GM18951 (cell line): ENCODE measurements around the gene ODC1.
"Not testable (repeated sequence)": the region's sequence is repeated elsewhere in the genome, so short reads cannot be mapped to it uniquely, and the experiment has no call there.

Experiments used
- POLR2A ChIP-seq: IDR thresholded peaks from 4 replicates; pipeline ENCODE4 v1.6.1; 2011; ENCODE audit warnings: mild to moderate bottlenecking; ENCODE audit not compliant: insufficient read length, insufficient read depth; ENCODE audit errors: extremely low read depth
- in situ Hi-C: fragments of 300-500 bp; cut with MboI; formaldehyde crosslinking; loops from one replicate; pipeline ENCODE4 v1.12.0; 2022; ENCODE audit warnings: low sequenced_read_pairs, mixed read lengths, inconsistent platforms; ENCODE audit not compliant: unreplicated experiment

ODC1 gene

DNA sequence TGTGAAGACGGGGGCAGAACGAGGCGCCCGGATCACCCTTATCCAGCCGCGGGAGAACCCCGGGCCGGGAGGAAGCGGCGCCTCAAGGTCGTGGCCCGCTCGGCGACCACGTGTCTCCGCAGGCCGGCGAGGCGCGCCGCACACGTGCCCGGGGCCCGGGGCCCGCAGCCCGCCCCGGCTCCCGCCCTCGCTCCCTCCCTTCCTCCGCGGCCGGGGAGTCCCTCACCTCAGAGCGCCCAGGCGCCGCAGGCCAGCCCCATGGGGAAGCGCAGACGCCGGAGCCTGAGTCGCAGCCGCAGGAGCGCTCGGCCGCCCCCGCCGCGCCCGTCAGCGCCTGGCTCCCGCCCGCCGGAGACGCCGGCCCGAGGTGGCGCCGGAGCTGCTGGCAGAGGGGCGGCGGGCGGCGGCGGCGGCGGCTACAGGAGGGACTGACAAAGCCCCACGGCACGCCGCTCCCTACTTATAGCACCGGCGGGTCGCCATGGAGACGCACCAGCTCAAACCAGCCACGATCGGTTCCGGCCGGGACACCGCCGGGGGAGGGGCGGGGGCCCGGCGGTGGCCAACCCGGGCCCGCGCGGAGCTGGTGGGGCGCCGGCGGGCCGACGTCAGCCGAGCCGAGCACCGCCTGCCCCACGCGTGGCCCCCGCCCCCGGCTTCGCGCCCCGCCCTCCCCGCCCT, at the start of gene ODC1:
TSS of gene ODC1 (minus strand) at position 433 of the 681 bp plus-strand sequence. CDS start 3,295 bp downstream, outside the sequence.
- in situ Hi-C loops = loop anchor here (10.0 to 25.0 kb wide), 2 partner anchors 217 to 636 kb away; no protein-coding TSS in a partner anchor
- peak; percentile 98 for TF ChIP-seq POLR2A

GRCh38 chr2:10497797-10498251, 49.7 kb upstream of the ODC1 start:
- in situ Hi-C loops = no loop called here
- no peak for TF ChIP-seq POLR2A

- TF ChIP-seq POLR2A = no peak
- in situ Hi-C loops = no loop called here
Measured at GRCh38 chr2:10495988-10496313, 47.8 kb upstream of the ODC1 start.

GRCh38 chr2:10495311-10495987, 47.3 kb upstream of the ODC1 start:
- in situ Hi-C loops = no loop called here

DNA sequence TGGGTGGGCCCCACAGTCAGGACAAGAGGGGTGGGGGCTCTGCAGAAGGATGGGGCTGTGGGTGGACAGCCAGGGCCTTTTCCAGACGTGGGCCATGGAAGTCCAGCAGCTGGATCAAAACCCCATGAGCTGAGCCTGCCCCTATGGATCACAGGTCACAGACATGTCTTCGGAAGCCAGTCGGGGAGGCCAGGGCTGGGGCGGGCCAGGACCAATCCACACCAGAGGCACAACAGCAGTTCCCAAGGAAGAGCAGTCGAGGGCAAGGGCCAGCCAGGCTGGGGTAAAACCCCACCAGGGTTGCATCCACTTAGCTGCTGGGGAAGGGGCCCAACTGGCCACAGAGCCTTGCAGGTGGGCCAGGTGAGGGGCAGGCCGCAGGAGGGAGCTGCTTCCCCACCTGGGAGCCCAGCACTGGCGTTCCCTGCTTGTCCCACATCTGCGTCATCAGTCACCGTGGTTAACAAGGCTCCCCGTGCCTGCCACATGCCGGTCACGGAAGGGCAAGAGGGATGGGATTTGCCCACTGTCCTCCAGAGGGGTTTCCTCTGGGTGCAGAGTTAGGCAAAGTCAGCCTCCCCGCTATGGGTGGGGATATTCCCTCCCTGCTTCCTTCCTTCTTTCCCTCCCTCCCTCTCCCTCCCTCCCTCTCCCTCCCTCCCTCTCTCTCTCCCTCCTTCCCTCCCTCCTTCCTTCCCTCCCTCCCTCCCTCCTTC, 46.4 kb upstream of the ODC1 start:
- in situ Hi-C loops = no loop called here
- TF ChIP-seq POLR2A = no peak

More at GRCh38 chr2:10495311-10495987, 47.3 kb upstream of the ODC1 start:
- TF ChIP-seq POLR2A = no peak

DNA sequence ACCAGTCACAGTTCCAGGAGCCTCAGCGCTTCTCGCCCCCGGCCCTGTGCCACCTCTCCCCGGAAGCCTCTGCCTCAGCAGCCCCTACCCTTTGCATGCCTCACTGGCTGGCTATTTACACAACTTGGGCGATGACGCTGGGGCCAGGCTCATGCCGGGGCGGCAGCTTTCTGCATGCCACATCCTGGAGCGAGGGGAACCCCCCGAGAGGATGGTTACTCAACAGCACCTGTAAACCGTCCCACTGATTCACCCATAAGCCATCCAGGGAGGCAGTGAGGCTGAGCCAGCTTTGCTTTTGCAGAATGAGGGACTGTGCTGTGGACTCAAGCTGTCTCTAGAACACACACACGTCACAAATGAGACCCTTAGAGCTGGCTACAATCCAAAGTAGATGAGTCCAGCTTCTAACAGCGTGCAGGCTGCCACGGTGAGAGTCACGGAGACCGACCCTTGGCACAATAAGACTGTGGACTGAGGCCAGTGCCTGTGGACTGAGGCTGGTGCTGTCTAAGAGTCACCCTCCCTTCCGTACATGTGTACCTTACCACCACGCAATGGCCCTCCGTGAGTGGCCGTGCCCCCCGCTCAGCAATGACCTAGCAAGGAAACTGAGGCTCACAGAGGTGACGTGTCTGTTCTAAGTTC, 45.6 kb upstream of the ODC1 start:
- TF ChIP-seq POLR2A = no peak
- in situ Hi-C loops = no loop called here

- in situ Hi-C loops = no loop called here
- TF ChIP-seq POLR2A = no peak
Measured at GRCh38 chr2:10493075-10493633, 45.0 kb upstream of the ODC1 start.

DNA sequence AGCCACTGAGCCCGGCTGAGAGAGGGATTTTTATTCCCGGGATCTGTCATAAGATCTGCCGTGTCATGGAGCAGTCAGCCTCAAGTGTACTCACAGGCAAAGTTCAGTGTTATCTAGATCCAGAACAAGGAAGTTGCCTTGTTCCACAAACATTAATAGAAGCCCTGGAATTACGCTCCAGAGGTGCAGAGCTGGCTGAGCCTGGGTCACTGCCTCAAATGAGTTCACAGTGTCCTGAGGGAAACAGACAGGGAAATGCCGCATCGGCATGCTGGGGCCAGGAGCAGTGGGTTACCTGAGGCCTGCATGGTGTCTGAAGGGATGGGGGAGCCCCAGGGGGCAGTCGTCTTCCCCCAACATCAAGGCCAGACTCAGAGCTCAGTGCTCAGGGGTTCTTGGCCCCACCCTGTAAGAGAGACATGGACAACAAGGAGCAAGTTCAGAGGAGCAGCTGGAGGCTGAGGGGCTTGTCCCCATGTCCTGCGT, 42.7 kb upstream of the ODC1 start:
- no peak for TF ChIP-seq POLR2A
- in situ Hi-C loops = no loop called here

DNA sequence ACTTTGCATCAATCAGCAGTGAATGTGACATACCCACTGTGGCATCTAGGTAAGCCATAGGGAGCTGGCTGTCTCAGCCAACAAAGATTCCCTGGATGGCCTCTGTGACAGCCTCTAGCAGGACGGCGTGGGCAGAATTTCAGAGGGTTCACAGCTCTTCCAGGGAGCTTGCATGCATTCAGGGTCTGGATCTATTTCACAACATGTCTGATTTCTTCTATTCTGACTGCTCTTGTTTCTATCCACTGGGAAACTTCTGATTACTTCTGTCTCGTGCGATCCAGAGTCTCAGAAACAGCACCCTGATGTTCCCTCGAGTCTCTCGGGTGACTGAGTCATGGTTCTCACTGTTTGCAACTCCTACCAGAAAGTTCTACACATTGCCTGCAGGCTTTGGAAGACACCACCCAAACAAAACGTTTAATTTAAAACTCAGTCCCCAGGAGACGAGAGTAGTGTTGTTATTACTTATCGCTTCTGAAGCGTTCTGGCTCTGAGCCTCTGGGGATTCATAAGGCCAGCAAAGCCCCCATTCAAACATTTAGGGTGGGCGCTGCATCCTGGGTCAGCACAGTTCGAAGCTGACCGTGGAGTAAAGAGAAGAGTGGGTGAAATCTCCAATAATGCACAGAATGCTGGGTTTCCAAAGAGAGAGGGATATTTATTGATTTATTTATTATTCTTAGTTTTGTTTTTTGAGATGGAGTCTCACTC, 41.9 kb upstream of the ODC1 start:
- in situ Hi-C loops = no loop called here
- TF ChIP-seq POLR2A = no peak

GRCh38 chr2:10488142-10488541, 40.0 kb upstream of the ODC1 start:
- in situ Hi-C loops = not testable (repeated sequence)

DNA sequence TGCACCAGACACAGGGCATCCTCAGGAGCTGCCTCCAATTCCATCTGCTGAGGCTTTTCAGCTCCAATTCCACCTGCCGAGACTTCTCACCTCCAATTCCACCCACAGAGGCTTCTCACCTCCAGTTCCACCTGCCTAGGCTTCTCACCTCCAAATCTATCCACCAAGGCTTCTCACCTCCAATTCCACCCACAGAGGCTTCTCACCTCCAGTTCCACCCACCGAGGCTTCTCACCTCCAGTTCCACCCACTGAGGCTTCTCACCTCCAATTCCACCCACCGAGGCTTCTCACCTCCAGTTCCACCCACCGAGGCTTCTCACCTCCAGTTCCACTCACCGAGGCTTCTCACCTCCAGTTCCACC, 39.6 kb upstream of the ODC1 start:
- in situ Hi-C loops = not testable (repeated sequence)

DNA sequence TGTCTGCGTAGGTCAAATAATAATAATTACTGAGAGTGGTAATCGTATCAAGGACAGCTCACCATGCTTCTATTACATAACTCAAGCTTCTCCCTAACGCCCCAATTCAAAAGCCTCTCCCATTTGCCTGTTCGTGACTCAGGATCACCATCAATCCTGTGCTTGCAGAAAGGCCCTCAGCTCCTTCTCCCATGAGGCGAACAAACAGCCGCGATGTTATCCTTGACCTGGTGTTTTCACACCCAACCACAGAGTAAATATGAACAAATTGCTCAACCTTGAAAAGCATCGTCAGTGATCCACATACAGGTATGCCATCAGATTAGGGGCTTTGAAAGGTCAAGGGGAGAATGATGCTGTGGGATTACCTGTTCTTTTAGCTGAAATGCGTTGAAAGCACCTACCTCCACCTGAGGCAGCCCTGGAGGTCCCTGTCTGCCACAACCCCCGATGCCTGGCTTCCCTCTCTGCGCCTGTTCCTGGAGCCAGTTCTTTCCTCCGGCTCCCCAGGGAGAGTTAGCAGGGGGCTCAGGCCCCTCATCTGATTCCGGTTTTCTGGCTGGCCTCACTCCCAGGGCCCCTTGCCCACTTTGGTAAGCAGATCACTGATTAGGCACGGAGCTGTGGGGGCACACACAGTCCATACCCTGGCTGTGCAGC, 39.1 kb upstream of the ODC1 start:
- TF ChIP-seq POLR2A = no peak

More for the DNA sequence above, 39.1 kb upstream of the ODC1 start:
- in situ Hi-C loops = no loop called here
